NCI-H524 (cell line): Measurements from ENCODE around the gene HEXD.
A peak's percentile ranks its signal among the peaks of the same experiment; 100 is the strongest.
"Not testable (repeated sequence)": the region's sequence is repeated elsewhere in the genome, so short reads cannot be mapped to it uniquely, and the experiment has no call there.

Experiments
- DNase-seq, 2 experiments: peaks; one replicate each; lab custom pipeline; 2025; lab: John Stamatoyannopoulos, UW

HEXD gene

GRCh38 chr17:82396601-82397435 lies 21.3 kb upstream of the HEXD start:
- DNase-seq, result no peak

GRCh38 chr17:82397449-82398335 lies 20.5 kb upstream of the HEXD start:
- DNase-seq, result no peak

- DNase-seq, result peak; percentile 37 to 73
Observed at GRCh38 chr17:82399041-82399441, 19.1 kb upstream of the HEXD start.

- DNase-seq, result peak in 1 of 2 experiments; percentile 43
Observed at GRCh38 chr17:82399601-82400101, 18.5 kb upstream of the HEXD start.

GRCh38 chr17:82400206-82400605 lies 17.9 kb upstream of the HEXD start:
- DNase-seq, result peak in 1 of 2 experiments; percentile 8

- no peak for DNase-seq
Observed at GRCh38 chr17:82400830-82401229, 17.3 kb upstream of the HEXD start.

GRCh38 chr17:82402865-82403264 lies 15.3 kb upstream of the HEXD start:
- no peak for DNase-seq

- no peak for DNase-seq
Observed at GRCh38 chr17:82403662-82404660, 14.2 kb upstream of the HEXD start.

GRCh38 chr17:82405051-82405450 lies 13.1 kb upstream of the HEXD start:
- no peak for DNase-seq

GRCh38 chr17:82406131-82406671 lies 11.9 kb upstream of the HEXD start:
- DNase-seq, result no peak

- no peak for DNase-seq
Observed at GRCh38 chr17:82407255-82407654, 10.9 kb upstream of the HEXD start.

- no peak for DNase-seq
Observed at GRCh38 chr17:82408288-82408937, 9.7 kb upstream of the HEXD start.

- DNase-seq, result no peak
Observed at GRCh38 chr17:82408938-82409318, 9.2 kb upstream of the HEXD start.

GRCh38 chr17:82410014-82410716 lies 8.0 kb upstream of the HEXD start:
- no peak for DNase-seq

GRCh38 chr17:82411396-82412053 lies 6.6 kb upstream of the HEXD start:
- no peak for DNase-seq

GRCh38 chr17:82412081-82412480 lies 6.1 kb upstream of the HEXD start:
- DNase-seq, result not testable (repeated sequence)

- DNase-seq, result no peak
Observed at GRCh38 chr17:82412535-82413520, 5.3 kb upstream of the HEXD start.
